ENCODE results near the gene NEDD4L. TPM values are rescaled to one million over a fixed set of nuclear protein-coding genes. Genes with fewer than 3 reads are reported as not detected.

NEDD4L gene
- total RNA-seq, 4 donors from 2014 or later, result 44.0 to 104 (median 59.6) TPM

GRCh38 chr18:58143386-58143785 is 99.4 kb downstream of the NEDD4L start:
- TF ChIP-seq CTCF (IDR thresholded peaks at IDR 0.05), result no peak
- no peak for TF ChIP-seq POLR2AphosphoS5 (IDR thresholded peaks at IDR 0.05)
- TF ChIP-seq POLR2A (IDR thresholded peaks at IDR 0.05), result no peak
- no peak for TF ChIP-seq EP300 (IDR thresholded peaks at IDR 0.05)
- no peak for DNase-seq (ENCODE audit: low spot score in 2 of 2)
- Histone ChIP-seq H3K27me3 (no peaks in the 10 kb centered on the region), H3K9me3 (no peaks in the 10 kb centered on the region), H3K4me3 (no peak overlapping the region), H3K27ac (no peak overlapping the region), H3K36me3 (no peaks in the 10 kb centered on the region), H3K4me1 (no peaks in the 10 kb centered on the region)
- 80% methylated on average over 11 of the region's 11 CpGs for WGBS

GRCh38 chr18:58144106-58144505 is 100.1 kb downstream of the NEDD4L start:
- no peak overlapping the region for H3K4me3 ChIP-seq
- H3K27ac ChIP-seq, result no peak overlapping the region
- no peaks in the 10 kb centered on the region for H3K9me3 ChIP-seq
- no peaks in the 10 kb centered on the region for H3K27me3 ChIP-seq
- DNase-seq (ENCODE audit: low spot score in 2 of 2), result no peak
- no peaks in the 10 kb centered on the region for H3K36me3 ChIP-seq
- no peak for TF ChIP-seq POLR2A (IDR thresholded peaks at IDR 0.05)
- TF ChIP-seq CTCF (IDR thresholded peaks at IDR 0.05), result no peak
- no peak for TF ChIP-seq POLR2AphosphoS5 (IDR thresholded peaks at IDR 0.05)
- no peak for TF ChIP-seq EP300 (IDR thresholded peaks at IDR 0.05)
- 88% methylated on average over 4 of the region's 4 CpGs for WGBS
- no peaks in the 10 kb centered on the region for H3K4me1 ChIP-seq

GRCh38 chr18:58144671-58145285 is 100.8 kb downstream of the NEDD4L start:
- 92% methylated on average over 9 of the region's 10 CpGs for WGBS
- no peak overlapping the region for H3K27ac ChIP-seq
- no peaks in the 10 kb centered on the region for H3K36me3 ChIP-seq
- H3K4me3 ChIP-seq, result no peak overlapping the region
- H3K4me1 ChIP-seq, result no peaks in the 10 kb centered on the region
- no peaks in the 10 kb centered on the region for H3K9me3 ChIP-seq
- DNase-seq (ENCODE audit: low spot score in 2 of 2), result no peak
- H3K27me3 ChIP-seq, result no peaks in the 10 kb centered on the region
- TF ChIP-seq EP300 (IDR thresholded peaks at IDR 0.05), result no peak
- TF ChIP-seq POLR2A (IDR thresholded peaks at IDR 0.05), result no peak
- TF ChIP-seq POLR2AphosphoS5 (IDR thresholded peaks at IDR 0.05), result no peak
- TF ChIP-seq CTCF (IDR thresholded peaks at IDR 0.05), result no peak

- Histone ChIP-seq H3K4me3 (no peak overlapping the region), H3K9me3 (no peaks in the 10 kb centered on the region), H3K27ac (no peak overlapping the region), H3K36me3 (no peaks in the 10 kb centered on the region), H3K27me3 (no peaks in the 10 kb centered on the region), H3K4me1 (no peaks in the 10 kb centered on the region)
- no peak for TF ChIP-seq EP300 (IDR thresholded peaks at IDR 0.05)
- TF ChIP-seq CTCF (IDR thresholded peaks at IDR 0.05), result no peak
- no peak for TF ChIP-seq POLR2AphosphoS5 (IDR thresholded peaks at IDR 0.05)
- TF ChIP-seq POLR2A (IDR thresholded peaks at IDR 0.05), result no peak
- WGBS, result 92% methylated on average over 8 of the region's 8 CpGs
- DNase-seq (ENCODE audit: low spot score in 2 of 2), result no peak
Observed at GRCh38 chr18:58146099-58146498, 102.1 kb downstream of the NEDD4L start.

- WGBS, result 89% methylated on average over 7 of the region's 7 CpGs
- TF ChIP-seq CTCF (IDR thresholded peaks at IDR 0.05) (no peak), EP300 (IDR thresholded peaks at IDR 0.05) (no peak), POLR2AphosphoS5 (IDR thresholded peaks at IDR 0.05) (no peak), POLR2A (IDR thresholded peaks at IDR 0.05) (no peak)
- no peak for DNase-seq (ENCODE audit: low spot score in 2 of 2)
- Histone ChIP-seq H3K9me3 (no peaks in the 10 kb centered on the region), H3K4me1 (no peaks in the 10 kb centered on the region), H3K4me3 (no peak overlapping the region), H3K36me3 (no peaks in the 10 kb centered on the region), H3K27me3 (no peaks in the 10 kb centered on the region), H3K27ac (no peak overlapping the region)
Observed at GRCh38 chr18:58148954-58149471, 105.0 kb downstream of the NEDD4L start.
